ENCODE data around the gene TSNAX. TPM values are rescaled to one million over a fixed set of nuclear protein-coding genes. Genes with fewer than 3 reads are reported as not detected.
A peak's percentile ranks its signal among the peaks of the same experiment; 100 is the strongest.

TSNAX gene
- polyA plus RNA-seq, 1 experiment: 35.6 TPM

DNA sequence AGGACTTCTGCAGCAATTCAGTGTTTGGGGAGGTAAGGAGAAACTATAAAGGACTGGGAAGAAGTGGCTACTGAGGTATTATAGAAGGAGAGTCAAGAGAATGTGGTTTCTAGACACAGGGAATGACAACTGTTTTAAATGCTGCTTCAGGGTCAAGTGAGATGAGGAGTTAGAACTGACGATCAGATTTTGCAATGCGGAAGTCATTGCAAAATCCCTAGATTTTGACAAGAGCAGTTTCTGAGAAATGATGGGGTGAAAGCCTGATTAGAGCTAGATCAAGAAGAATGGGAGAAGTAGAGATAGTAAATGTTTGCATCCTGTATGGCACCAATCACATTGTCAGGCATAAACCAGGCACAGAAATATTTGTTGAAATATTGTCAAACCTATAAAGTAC lies 4.7 kb upstream of the TSNAX start:
- Histone ChIP-seq H3K9me3 (ENCODE audit: control insufficient read depth, insufficient read depth, low read length) (no peaks in the 10 kb centered on the region), H3K4me3 (ENCODE audit: low read depth, low read length) (no peak overlapping the region), H3K27ac (ENCODE audit: low read depth, low read length) (no peak overlapping the region), H3K27me3 (ENCODE audit: control insufficient read depth, insufficient read depth, low read length) (no peaks in the 10 kb centered on the region)
- POLR2A ChIA-PET: no interaction called here
- CTCF ChIA-PET: no interaction called here
- TF ChIP-seq, protein P1, sequence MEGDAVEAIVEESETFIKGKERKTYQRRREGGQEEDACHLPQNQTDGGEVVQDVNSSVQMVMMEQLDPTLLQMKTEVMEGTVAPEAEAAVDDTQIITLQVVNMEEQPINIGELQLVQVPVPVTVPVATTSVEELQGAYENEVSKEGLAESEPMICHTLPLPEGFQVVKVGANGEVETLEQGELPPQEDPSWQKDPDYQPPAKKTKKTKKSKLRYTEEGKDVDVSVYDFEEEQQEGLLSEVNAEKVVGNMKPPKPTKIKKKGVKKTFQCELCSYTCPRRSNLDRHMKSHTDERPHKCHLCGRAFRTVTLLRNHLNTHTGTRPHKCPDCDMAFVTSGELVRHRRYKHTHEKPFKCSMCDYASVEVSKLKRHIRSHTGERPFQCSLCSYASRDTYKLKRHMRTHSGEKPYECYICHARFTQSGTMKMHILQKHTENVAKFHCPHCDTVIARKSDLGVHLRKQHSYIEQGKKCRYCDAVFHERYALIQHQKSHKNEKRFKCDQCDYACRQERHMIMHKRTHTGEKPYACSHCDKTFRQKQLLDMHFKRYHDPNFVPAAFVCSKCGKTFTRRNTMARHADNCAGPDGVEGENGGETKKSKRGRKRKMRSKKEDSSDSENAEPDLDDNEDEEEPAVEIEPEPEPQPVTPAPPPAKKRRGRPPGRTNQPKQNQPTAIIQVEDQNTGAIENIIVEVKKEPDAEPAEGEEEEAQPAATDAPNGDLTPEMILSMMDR (IDR thresholded peaks at IDR 0.05; ENCODE audit: low read depth, low read length): no peak
- no peak for DNase-seq (ENCODE audit: low read depth, low spot score)

DNA sequence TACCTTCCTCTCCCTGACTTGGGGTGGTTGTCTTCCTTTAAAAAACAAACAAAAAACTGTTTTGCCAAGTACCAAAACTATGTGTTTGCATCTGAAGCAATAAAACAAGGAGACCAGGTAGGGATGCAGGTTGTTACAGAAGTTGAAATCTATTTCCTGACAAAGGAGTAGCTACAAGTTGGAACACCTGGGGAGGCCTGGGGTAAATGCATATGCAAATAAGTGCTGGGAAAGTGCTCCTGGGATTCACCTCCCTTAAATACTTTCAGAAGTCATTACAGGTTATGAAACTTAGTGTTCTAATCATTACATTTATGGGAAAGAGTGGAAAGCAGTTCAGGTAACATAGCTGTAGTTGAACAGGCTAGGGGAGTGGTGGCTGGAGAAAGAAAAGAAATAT lies 1.9 kb upstream of the TSNAX start:
- H3K27ac ChIP-seq (ENCODE audit: low read depth, low read length): no peak overlapping the region
- TF ChIP-seq, protein P1 (IDR thresholded peaks at IDR 0.05; ENCODE audit: low read depth, low read length): no peak
- ChIA-PET POLR2A (no interaction called here), CTCF (no interaction called here)
- H3K9me3 ChIP-seq (ENCODE audit: control insufficient read depth, insufficient read depth, low read length): no peaks in the 10 kb centered on the region
- H3K4me3 ChIP-seq (ENCODE audit: low read depth, low read length): no peak overlapping the region
- no peak for DNase-seq (ENCODE audit: low read depth, low spot score)
- H3K27me3 ChIP-seq (ENCODE audit: control insufficient read depth, insufficient read depth, low read length): no peaks in the 10 kb centered on the region

DNA sequence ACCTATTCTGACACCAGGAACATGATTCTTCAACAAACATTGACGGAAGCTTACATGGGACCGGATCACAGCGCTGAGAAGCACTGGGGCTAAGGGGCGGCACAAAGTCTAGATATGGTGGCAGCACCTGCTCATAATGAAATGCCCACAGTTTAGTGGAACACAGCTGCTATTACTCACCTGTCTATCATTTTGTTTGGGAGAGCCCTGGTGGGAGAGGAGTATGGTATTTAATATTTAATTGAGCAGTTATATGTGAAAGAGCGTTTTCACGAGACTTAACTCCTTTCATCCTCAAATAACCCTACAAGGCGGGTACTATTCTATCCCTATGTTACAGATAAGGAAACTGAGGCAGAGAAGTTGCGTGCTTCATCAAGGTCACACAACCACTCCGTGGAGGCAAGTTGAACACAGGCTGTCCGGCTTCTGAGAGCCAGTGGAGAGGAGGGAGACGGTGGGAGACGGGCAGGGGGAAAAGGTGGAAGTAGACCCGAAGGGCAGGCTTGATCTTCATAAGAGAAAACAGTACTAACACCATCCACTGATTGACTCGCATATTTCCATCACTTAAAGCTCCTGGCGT lies 790 bp upstream of the TSNAX start:
- ChIA-PET CTCF (no interaction called here), POLR2A (interaction anchor here (1.0 to 1.2 kb wide), 2 partner anchors 41 to 190 kb away, joined by 3 read pairs; partner anchors contain the start of genes EXOC8 and SPRTN)
- TF ChIP-seq, protein P1 (IDR thresholded peaks at IDR 0.05; ENCODE audit: low read depth, low read length): no peak
- no peak for DNase-seq (ENCODE audit: low read depth, low spot score)
- Histone ChIP-seq H3K27ac (ENCODE audit: low read depth, low read length) (no peak overlapping the region), H3K9me3 (ENCODE audit: control insufficient read depth, insufficient read depth, low read length) (no peaks in the 10 kb centered on the region), H3K4me3 (ENCODE audit: low read depth, low read length) (peak overlapping the region; percentile 93), H3K27me3 (ENCODE audit: control insufficient read depth, insufficient read depth, low read length) (no peaks in the 10 kb centered on the region)

DNA sequence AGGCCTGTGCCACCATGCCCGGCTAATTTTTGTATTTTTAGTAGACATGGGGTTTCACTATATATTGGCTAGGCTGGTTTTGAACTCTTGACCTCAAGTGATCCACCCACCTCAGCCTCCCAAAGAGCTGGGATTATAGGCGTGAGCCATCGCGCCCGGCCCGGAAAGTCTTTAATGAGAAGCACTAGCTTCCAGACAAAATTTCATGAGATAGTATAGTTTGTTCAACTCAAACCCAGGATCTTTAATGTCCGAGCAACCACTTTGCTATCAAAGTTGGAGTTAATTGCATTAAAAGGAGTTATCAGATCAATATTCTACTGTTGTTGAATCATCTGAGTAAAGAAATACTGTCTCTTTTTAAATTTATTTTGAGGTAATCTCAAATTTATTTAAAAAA lies 4.8 kb downstream of the TSNAX start:
- Histone ChIP-seq H3K9me3 (ENCODE audit: control insufficient read depth, insufficient read depth, low read length) (no peaks in the 10 kb centered on the region), H3K27ac (ENCODE audit: low read depth, low read length) (no peak overlapping the region), H3K27me3 (ENCODE audit: control insufficient read depth, insufficient read depth, low read length) (no peaks in the 10 kb centered on the region), H3K4me3 (ENCODE audit: low read depth, low read length) (no peak overlapping the region)
- no peak for DNase-seq (ENCODE audit: low read depth, low spot score)
- ChIA-PET POLR2A (interaction anchor here (0.6 kb wide), 1 partner anchor 282 kb away, joined by 4 read pairs; no protein-coding TSS in a partner anchor), CTCF (no interaction called here)
- TF ChIP-seq, protein P1 (IDR thresholded peaks at IDR 0.05; ENCODE audit: low read depth, low read length): no peak

DNA sequence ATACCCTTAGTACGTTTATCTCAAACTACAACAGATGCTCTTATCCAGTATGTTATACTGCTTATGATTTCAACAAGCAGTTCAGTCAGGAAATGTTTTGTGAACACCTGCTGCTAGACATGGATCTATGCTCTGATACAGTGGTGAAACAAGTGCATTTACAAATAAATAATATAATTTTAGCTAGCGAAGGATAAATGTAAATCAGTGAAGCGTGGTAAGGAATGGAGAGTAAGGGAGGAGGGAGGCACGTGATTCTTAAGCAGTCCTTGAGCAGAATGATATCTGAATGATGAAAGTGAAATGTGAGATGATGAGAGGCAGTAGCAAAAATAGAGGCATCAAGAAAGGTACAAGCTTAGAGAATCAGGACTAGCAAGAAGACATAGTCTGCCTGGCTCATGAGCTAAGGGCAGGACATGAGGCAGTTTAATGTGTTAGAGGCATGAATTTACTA lies 6.3 kb downstream of the TSNAX start:
- ChIA-PET CTCF (no interaction called here), POLR2A (no interaction called here)
- H3K27me3 ChIP-seq (ENCODE audit: control insufficient read depth, insufficient read depth, low read length): no peaks in the 10 kb centered on the region
- no peak overlapping the region for H3K4me3 ChIP-seq (ENCODE audit: low read depth, low read length)
- no peaks in the 10 kb centered on the region for H3K9me3 ChIP-seq (ENCODE audit: control insufficient read depth, insufficient read depth, low read length)
- TF ChIP-seq, protein P1 (IDR thresholded peaks at IDR 0.05; ENCODE audit: low read depth, low read length): no peak
- no peak overlapping the region for H3K27ac ChIP-seq (ENCODE audit: low read depth, low read length)
- no peak for DNase-seq (ENCODE audit: low read depth, low spot score)
